ENCODE results near the gene PSME3. TPM values are rescaled to one million over a fixed set of nuclear protein-coding genes. Genes with fewer than 3 reads are reported as not detected.

The PSME3 gene
- total and polyA plus RNA-seq, 10 donors = 19.1 to 96.4 (median 73.7) TPM

GRCh38 chr17:42818379-42818778 lies 14.8 kb upstream of the PSME3 start:
- Histone ChIP-seq H3K4me3 (no peak overlapping the region), H3K27ac (peak overlapping the region in 1 of 8 donors; percentile 43), H3K27me3 (replicated peaks in 1 of 7) (no peaks in the 10 kb centered on the region), H3K9me3 (no peaks in the 10 kb centered on the region), H3K4me1 (peaks cover 7 to 60% (median 28%) of the 10 kb centered on the region in 6 donors), H3K36me3 (peaks cover 11 to 100% (median 88%) of the 10 kb centered on the region in 6 donors)
- intact Hi-C loops (cut with DNase I; ENCODE audit: low total_unique reads) = loop anchor here (10.0 kb wide), 1 partner anchor 104 kb away; no protein-coding TSS in a partner anchor
- 81 to 90% (median 84%) methylated on average over 3 to 5 of the region's 5 CpGs for WGBS, 5 donors
- no peak for DNase-seq
- TF ChIP-seq POLR2AphosphoS5 (IDR thresholded peaks at IDR 0.05) = peak in 1 of 3 donors; percentile 23
- TF ChIP-seq, protein P1, sequence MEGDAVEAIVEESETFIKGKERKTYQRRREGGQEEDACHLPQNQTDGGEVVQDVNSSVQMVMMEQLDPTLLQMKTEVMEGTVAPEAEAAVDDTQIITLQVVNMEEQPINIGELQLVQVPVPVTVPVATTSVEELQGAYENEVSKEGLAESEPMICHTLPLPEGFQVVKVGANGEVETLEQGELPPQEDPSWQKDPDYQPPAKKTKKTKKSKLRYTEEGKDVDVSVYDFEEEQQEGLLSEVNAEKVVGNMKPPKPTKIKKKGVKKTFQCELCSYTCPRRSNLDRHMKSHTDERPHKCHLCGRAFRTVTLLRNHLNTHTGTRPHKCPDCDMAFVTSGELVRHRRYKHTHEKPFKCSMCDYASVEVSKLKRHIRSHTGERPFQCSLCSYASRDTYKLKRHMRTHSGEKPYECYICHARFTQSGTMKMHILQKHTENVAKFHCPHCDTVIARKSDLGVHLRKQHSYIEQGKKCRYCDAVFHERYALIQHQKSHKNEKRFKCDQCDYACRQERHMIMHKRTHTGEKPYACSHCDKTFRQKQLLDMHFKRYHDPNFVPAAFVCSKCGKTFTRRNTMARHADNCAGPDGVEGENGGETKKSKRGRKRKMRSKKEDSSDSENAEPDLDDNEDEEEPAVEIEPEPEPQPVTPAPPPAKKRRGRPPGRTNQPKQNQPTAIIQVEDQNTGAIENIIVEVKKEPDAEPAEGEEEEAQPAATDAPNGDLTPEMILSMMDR (IDR thresholded peaks at IDR 0.05 in 8 of 11, conservative IDR thresholded peaks at IDR 0.05 in 3 of 11) = no peak

GRCh38 chr17:42819939-42820535 lies 13.2 kb upstream of the PSME3 start:
- intact Hi-C loops (cut with DNase I; ENCODE audit: low total_unique reads) = loop anchor here (10.0 kb wide), 1 partner anchor 105 kb away; no protein-coding TSS in a partner anchor
- H3K36me3 ChIP-seq = peaks cover 10 to 83% (median 71%) of the 10 kb centered on the region in 6 donors
- peak; percentile 83 for DNase-seq
- TF ChIP-seq, protein P1 (IDR thresholded peaks at IDR 0.05 in 8 of 11, conservative IDR thresholded peaks at IDR 0.05 in 3 of 11) = peak in 9 of 11 experiments; percentile 31 to 75 (median 65)
- TF ChIP-seq POLR2AphosphoS5 (IDR thresholded peaks at IDR 0.05) (no peak), POLR2A (IDR thresholded peaks at IDR 0.05) (no peak)
- WGBS, 5 donors = 30 to 42% (median 40%) methylated on average over 2 of the region's 2 CpGs
- H3K27ac ChIP-seq = no peak overlapping the region
- no peak overlapping the region for H3K4me3 ChIP-seq
- no peaks in the 10 kb centered on the region for H3K27me3 ChIP-seq (replicated peaks in 1 of 7)
- peaks cover 8 to 65% (median 32%) of the 10 kb centered on the region in 6 donors for H3K4me1 ChIP-seq
- no peaks in the 10 kb centered on the region for H3K9me3 ChIP-seq

GRCh38 chr17:42821176-42821575 lies 12.0 kb upstream of the PSME3 start:
- Histone ChIP-seq H3K27ac (no peak overlapping the region), H3K4me1 (peaks cover 8 to 54% (median 28%) of the 10 kb centered on the region in 6 donors), H3K9me3 (no peaks in the 10 kb centered on the region), H3K4me3 (no peak overlapping the region), H3K27me3 (replicated peaks in 1 of 7) (no peaks in the 10 kb centered on the region), H3K36me3 (peaks cover 5 to 72% (median 60%) of the 10 kb centered on the region in 6 donors)
- DNase-seq = no peak
- intact Hi-C loops (cut with DNase I; ENCODE audit: low total_unique reads) = no loop called here
- 93 to 99% (median 96%) methylated on average over 7 of the region's 7 CpGs for WGBS, 5 donors
- TF ChIP-seq POLR2A (IDR thresholded peaks at IDR 0.05) (no peak), POLR2AphosphoS5 (IDR thresholded peaks at IDR 0.05) (no peak)
- TF ChIP-seq, protein P1 (IDR thresholded peaks at IDR 0.05 in 8 of 11, conservative IDR thresholded peaks at IDR 0.05 in 3 of 11) = no peak

- intact Hi-C loops (cut with DNase I; ENCODE audit: low total_unique reads) = no loop called here
- Histone ChIP-seq H3K27ac (no peak overlapping the region), H3K27me3 (replicated peaks in 1 of 7) (no peaks in the 10 kb centered on the region), H3K36me3 (peaks cover 0 to 9% (median 0%) of the 10 kb centered on the region in 6 donors), H3K9me3 (no peaks in the 10 kb centered on the region), H3K4me1 (peaks cover 12 to 32% (median 26%) of the 10 kb centered on the region in 6 donors), H3K4me3 (no peak overlapping the region)
- WGBS, 5 donors = 89 to 100% (median 94%) methylated on average over 1 of the region's 1 CpG
- DNase-seq = no peak
- TF ChIP-seq, protein P1 (IDR thresholded peaks at IDR 0.05 in 8 of 11, conservative IDR thresholded peaks at IDR 0.05 in 3 of 11) = no peak
- TF ChIP-seq POLR2AphosphoS5 (IDR thresholded peaks at IDR 0.05) (no peak), POLR2A (IDR thresholded peaks at IDR 0.05) (no peak)
These were observed 5.7 kb upstream of the PSME3 start for GRCh38 chr17:42827472-42827871.
